ENCODE results near the gene IL7R.
"Not testable (repeated sequence)": the region's sequence is repeated elsewhere in the genome, so short reads cannot be mapped to it uniquely, and the experiment has no call there.

The IL7R gene

DNA sequence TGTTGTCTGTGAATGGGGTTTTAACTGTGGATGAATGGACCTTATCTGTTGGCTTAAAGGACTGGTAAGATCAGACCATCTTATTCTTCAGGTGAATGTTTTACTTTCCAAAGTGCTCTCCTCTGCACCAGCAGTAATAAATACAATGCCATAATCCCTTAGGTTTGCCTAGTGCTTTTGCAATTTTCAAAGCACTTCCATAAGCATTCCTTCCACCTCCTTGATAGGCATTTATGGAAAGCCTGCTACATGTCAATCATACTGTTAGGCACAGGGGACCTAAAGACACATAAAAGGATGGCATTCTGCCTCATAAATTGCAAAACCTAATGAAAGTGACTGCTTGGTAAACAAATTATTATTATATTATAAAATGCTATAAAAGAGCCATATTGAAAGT, 21.4 kb downstream of the IL7R start:
- DNase-seq, result no peak

DNA sequence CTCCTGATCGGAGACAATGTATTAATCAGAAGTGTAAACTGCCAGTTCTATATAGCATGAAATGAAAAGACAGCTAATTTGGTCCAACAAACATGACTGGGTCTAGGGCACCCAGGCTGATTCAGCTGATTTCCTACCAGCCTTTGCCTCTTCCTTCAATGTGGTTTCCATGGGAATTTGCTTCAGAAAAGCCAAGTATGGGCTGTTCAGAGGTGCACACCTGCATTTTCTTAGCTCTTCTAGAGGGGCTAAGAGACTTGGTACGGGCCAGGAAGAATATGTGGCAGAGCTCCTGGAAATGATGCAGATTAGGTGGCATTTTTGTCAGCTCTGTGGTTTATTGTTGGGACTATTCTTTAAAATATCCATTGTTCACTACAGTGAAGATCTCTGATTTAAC, 22.4 kb downstream of the IL7R start:
- DNase-seq, result no peak

DNA sequence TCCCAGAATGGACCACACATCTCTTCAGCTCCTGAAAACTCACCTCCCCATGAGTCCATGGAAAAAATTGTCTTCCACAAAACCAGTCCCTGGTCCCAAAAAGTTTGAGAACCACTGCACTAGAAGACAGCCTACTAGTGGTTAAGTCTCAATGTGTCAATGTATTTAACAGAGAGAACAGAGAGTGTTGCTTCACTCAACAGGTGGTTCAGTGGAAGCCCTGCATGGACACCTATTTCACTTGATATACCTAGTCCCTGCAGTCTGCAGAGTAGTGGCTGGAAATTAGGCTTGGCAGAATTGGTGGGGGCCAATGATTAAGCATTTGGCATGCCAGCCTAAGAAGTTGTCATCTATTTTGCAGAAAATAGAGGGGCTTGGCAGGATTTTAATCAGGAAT, 23.0 kb downstream of the IL7R start:
- no peak for DNase-seq

DNA sequence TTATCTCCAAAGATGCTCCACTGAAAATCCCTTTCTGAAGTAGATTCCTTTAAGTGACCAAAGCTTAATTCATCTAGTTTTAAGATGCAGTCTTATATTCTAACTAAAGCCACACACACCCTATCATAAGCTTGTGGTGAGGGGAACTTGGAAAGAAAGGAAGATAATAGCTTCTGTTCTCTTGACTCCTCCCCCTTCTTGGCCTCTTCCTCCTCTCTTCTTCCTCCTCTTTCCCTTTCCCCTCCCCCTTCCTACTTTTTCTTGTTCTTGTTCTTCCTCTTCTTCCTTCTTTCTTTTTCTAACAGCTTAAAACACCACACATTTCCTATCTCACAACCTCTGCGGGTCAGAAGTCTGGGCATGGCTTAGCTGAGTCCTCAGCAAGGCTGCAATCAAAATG, 23.5 kb downstream of the IL7R start:
- DNase-seq, result no peak

DNA sequence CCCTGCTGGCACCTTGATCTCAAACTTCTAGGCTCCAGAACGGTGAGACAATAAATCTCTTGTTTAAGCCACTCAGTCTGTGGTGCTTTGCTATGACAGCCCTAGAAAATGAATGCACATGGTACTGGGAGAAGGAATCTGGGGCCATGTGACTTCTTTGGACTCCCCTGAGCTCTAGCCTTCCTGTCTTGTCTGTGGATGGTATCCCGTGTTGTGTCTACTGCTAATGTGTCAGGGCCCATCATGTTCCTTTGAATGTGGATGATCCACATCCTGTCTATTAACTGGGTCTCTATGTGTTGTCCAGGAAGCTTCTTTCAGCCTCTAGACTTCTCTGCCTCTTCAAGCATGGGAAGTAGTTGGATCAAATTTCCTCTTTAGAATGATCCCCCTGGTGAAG, 25.1 kb downstream of the IL7R start:
- DNase-seq, result no peak

DNA sequence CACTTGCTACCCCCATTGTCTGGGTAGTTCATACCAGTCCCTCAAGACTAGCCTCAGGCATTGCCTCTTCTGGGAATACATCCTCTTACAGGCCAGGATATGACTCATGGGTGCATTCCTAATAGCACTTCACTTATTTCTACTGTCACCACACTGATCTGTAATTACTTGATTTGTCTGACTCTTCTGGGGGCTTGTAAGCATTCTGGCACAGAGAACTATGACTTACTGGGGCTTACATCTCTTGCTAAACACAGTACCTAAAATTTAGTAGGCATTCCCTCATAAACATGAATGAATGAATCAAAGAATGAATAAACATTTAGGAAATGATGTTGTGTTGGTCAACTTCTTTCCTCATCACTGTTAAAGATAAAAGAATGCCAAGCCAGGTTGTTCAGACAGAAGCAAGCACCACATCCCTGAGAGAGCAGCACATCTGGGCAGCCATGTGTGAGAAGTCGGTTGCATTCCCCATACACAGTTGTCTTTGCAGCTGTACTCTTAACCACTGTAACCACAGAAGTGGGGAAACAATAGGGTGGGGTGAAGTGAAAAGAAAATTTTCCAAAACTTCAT, 27.6 kb downstream of the IL7R start:
- peak; percentile 92 for DNase-seq

DNA sequence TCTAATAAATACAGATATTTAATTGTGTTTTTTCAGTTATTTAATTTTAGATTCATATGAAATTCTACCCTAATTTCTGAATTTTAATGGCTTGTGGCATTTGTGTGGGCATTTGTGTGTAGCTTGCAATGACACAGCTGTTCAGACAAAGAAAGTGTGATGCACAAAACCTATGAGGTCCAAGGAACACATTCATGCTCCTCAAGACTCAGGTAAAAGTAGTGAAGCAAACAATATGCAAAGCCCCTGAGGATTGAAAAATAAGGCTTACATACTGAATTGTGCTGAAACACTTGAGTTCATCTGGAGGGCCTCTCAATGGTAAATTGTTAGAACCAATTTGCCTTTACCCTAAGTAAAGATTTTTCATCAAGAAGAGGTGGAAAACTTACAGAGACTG, 28.1 kb downstream of the IL7R start:
- DNase-seq, result no peak

DNA sequence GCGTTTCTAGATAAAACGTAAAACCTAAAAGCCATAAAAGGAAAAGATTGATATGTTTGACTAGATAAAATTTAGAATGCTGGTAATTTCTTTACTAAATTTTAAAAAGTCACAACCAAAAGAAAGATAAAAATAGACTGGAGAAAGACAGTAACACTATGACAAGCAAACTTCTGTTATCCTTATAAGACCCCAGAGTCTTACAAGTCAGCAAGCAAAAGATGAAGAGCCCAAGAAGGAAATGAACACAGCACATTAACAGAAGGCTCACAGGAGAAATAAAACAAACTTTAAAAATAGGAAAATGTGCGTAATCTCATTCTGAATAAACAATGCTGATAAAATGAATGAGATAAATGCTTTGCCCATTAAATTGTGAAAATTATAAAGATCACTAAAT, 29.7 kb downstream of the IL7R start:
- no peak for DNase-seq

DNA sequence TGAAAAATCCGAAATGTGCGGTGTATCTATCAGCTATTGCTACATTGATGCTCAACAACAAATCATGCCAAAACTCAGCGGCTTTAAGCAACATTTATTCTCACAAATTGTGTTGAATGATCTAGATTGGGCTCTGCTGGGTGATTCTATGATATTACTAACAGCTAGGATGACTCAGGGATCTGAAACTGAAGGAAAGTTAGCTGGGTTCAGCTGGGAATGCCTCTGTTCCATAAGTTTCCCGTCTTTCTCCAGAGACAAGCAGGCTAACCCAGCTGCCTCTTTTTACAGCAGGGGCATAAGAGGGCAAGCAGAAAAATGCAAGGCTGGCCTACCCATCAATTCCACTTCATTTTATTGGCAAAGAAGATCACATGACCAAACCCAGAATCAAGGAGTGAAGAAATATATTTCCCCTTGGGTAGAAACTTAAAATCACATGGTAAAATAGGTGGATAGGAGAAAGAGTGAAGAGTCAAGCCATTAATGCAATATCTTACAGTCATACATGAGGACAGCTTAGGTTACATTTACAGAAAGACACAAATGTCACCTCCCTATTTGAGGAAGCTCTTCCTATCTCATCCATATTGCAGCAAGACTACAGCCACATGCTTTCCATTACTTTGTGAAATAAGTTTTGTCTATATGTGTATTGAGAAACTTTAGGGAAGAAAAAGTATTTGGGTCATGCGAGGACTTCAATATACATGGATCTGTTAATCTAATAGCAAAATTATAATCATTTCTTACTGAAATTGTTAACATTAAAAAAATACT, 30.8 kb downstream of the IL7R start:
- no peak for DNase-seq

DNA sequence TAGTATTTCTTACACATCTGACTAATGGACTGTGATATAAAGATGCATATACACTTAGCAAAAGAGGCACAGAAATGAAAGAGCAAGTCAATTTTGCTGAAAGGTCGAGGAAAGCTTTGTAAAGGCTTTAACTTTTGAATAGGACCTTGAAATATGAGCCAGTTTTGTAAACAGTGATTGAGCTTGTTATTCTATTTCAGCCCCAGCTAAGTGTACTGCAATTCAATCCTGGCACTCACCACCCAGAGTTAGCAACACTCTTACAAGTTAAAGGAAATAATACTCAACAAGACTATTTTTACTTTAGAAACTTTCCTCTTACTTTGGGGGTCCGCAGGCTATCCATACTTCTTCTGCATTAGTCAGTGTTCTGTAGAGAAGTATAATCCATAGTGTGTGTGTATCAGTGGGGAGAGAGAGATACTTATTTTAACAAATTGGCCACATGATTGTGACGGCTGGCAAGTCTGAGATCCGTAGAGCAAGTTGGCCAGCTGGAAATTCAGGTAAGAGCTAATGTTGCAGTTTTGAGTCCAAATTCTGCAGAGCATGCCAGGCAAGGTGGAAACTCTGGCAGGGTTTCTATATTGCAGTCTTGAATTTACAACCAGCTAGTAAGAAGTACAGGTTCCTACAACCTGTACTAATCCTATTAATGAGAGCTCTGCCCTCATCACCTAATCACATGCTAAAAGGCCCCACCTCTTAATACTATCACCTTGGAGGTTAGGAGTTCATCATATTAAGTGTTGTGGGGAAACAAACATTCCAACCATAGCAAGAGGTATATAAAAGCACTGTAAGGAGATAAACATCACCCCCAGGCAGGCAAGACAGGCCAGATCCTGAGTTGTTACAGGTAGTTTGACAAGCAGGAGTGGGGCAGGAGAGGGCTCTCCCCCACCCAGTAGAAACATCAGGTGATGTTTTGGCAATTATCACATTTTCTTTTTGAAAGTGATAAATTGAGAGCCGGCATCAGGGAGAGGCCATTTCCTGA, 33.6 kb downstream of the IL7R start:
- peak; percentile 74 for DNase-seq

DNA sequence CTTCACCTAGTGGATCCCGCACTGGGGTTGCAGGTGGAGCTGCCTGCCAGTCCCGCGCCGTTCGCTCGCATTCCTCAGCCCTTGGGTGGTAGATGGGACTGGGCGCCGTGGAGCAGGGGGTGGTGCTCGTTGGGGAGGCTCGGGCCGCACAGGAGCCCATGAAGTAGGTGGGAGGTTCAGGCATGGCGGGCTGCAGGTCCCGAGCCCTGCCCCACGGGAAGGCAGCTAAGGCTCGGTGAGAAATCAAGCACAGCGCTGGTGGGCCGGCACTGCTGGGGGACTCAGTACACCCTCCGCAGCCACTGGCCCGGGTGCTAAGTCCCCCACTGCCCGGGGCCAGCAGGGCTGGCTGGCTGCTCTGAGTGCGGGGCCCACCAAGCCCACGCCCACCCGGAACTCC, 36.1 kb downstream of the IL7R start:
- not testable (repeated sequence) for DNase-seq

DNA sequence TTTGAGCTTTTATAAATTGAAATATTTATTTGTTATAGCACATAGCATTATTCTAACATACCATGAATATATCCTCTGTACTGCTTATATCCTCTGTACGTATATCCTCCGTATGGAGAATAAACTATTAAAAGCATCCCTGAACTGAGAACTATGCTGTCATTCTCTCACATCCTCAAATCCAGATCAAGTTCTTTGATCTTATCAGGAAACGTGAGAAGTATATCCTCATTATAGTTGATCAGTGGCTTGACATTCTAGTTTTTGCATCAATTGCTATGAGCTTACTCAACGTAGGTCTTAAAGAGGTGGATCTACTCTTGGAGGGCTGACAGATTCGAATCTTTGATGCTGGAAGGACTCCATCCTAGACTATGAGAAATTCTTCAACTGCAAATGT, 37.4 kb downstream of the IL7R start:
- no peak for DNase-seq

DNA sequence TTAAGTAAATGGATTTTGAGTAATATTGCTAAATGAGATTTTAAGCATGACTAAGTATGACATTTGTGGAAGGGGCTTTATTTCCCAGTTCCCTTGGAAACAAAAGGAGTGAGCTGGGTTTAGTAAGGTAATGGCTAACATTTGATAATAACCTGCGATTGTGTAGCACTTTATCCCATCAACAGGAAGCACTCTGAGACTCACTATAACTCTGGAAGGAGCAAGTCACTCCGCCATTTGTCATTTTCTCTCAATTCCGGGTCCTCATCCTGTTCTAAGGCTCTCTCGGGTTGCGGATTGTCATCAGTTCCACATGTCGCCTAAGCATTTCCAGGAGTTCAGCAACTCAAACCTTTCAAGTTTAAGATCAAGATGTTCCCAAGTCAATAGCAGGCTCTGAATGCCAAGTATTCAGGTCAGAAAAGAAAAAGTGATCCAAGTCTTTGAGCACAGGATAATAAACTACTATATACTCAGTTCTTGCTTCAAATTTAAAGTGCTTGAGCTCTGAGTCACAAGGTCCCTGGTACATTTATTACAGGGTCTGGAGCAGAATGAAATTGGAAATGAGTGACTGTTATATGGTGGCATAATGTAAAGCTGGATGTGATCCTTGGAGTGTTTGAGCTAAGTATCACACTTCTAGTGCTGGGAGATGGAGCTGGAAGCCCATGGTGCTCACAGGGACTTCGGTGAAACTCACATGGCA, 42.4 kb downstream of the IL7R start:
- DNase-seq, result no peak

DNA sequence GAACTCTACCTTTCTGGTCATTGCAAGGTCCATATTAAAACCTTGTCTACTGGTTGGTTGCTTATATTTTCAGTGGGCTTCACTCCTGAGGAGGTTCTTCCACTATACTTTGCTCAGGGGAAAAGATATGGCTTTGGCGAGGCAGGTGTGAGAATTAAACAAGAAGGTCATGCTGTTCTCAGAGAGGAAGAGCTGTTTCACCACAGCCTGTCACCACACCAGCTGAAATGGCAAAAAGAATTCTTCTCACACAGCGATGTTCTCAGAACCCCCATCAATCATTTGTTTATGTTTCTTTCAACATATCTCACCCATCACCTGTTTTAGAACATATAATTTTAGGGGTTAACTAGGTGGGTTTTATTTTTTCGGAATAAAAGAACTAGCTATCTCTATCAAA, 43.1 kb downstream of the IL7R start:
- DNase-seq, result no peak

DNA sequence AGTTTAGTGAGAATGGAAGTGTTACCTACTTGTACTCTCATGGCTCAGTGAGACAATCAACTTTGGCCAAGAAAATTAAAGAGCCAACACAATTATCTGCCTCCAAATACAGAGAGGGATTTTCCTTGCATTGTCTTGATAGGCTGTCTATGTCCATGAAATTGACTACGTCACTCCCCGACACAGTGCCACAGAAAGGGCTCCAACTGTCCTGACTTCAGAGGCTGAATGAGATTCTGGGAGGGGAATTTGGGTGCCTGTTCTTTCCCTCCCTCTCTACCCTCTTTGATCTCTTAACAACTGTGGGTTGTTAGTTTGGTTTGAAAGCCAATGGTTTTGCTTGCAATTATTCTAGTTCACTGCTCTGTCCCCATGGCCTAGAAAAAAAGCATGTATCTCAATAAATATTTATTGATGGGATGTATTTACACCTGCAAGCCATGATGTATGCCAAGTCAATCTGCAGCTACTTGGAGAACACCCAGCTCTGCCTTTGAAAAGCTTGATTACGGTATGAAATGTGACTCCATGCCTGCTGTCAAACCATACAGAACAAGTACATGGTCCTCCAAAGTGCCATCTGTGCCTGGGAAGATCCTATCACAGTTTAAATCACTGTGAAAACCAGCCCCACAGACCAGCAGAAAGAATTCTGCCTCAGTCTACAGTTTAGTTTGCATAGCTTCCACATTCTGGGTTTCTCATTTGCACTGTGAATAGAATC, 44.4 kb downstream of the IL7R start:
- no peak for DNase-seq

DNA sequence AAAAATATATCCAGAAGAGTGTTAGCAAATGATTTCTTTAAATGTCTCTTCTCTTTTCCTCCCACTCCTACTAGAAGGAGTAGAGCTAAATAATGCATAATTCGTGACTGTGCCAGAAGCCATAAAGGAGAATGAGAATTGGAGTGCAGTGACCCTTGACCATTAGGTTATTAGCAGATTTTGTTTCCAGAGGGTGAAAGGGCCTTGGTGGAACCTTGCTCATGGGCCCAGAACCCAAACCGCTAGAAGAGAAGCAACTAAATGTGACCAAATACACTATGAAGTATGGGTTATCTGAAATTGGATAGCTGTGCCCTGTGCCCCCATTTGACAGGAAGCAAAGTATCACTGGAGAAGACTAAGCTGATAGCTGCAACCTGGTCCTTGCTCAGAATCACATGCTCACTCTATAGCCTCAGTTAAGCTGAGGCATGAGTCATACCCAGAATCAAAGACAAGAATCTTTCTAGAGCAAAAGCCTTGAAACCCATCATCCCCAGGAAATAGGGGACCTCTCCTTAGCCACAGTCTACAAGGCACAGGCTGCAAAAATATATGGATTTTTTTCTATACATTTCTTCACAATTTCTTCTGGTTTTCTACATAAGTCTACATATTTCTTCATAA, 45.5 kb downstream of the IL7R start:
- no peak for DNase-seq

DNA sequence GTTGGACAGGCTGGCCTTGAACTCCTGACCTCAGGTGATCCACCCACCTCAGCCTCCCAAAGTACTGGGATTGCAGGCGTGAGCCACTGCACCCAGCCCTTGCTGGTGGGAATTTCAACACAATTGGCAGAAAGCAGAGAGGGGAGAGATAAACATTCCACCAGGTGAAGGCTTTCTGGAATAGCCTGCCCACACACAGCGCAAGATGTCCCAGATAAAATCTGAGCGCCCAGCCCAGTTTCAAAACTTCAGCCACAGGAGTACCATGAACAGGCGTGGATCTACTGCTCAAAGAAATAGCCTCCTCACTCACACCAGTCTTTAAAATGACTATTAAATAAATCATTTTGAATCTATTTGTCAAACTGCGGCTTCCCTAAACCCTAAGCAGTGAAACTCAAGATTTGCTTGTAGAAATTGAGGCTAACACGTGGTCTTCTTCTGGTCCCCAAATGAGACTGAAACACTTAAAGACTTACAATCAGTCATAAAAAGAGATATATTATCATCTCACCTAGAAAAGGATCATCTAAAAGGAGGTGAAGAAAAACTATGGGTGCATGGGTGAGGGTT, 47.0 kb downstream of the IL7R start:
- no peak for DNase-seq

DNA sequence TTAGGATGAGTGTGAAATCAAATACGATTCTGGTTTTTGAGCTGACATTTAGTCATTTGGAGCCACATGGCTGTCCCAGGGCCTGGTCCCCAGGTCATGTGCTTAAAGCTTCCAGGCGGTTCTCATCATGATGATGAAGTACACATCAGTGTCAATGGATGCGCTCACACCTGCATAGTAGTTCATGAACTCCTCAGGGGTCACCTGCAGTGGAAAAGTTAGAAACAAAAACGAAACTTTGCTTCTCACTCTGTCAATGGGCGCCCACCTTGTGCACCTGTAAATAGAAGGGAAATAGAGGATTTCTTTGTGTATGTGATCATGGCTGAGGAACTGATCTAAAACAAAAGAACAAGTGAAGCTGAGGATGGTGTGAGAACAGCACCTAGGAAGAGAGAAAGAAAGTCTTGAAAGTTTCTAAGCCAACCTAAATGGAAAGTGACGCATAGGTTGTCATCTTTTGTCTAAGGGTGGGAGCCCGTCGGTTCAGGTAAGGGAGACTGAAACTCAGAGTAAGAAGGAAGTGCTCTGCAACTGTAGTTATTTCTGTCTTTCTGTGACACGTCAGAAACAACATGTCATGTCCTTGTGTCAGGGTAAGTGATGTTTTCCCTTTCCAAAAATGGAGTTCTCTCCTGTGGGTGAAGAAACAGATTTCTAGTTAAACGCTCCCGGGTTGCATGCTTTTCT, 47.9 kb downstream of the IL7R start:
- DNase-seq, result no peak

DNA sequence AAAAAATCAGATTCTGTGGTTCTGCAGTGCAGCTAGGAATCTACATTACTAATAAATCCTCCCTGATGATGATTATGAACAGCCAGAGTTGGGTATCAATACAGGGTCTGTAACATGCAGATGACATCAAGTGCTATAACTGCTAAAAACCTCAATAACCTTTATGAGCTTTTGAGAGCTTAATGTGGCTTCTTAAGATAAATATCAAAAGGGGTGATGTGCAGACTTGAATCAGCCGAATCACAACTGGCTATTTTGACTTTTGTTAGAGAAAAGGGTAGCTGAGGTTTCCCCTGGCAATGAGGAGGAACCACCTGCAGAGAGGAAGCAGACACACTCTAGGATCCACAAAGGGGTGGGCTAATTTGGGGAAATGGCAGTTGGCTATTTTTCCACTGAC, 51.5 kb downstream of the IL7R start:
- no peak for DNase-seq

DNA sequence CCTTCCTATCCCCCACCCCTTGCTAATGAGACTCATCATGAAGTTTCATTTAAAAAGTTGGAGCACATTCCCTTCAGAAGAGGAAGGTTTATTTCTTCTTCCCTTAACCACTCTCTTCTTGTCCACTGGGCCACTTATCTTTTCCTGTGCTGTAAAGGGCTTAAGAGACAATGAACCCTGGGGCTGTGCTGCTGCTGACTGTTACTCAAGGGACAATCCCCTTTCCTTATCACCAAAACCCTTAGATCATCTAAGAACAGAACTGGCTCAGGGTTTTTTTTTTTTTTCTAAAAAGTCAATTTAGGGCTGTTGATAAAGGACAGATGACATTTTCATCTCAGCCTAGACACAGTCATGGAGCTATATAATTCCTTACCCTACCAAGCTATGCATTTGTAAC, 52.1 kb downstream of the IL7R start:
- peak; percentile 69 for DNase-seq

DNA sequence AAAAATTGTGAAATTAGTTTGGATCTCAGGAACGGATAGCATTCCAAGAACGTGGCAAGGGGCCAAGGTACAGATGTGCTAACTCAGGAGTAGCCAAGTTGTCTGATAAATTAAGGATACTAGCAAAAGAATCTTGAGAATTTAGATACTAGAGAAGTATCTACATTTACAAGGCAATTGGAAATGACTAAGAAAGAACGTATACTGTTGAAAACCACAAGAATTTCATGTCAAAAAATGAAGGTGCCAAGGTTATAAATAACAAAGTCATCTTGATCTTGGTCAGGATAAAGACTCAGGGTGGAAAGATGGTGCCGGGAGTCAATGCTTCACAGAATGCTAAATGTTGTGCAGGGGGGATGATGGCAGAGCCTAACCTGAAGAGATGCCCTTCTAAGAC, 62.5 kb downstream of the IL7R start:
- no peak for DNase-seq

All from islet precursor cell (in vitro differentiated cells).